ENCODE data around the gene FOLR2.

- TF ChIP-seq TARDBP (IDR thresholded peaks at IDR 0.05) (no peak), LEF1 (IDR thresholded peaks at IDR 0.05; ENCODE audit: borderline replicate concordance) (no peak), CTBP1 (IDR thresholded peaks at IDR 0.05; ENCODE audit: borderline replicate concordance) (no peak), FOXA1 (IDR thresholded peaks at IDR 0.05) (no peak), SP1 (IDR thresholded peaks at IDR 0.05) (no peak), FOXK2 (IDR thresholded peaks at IDR 0.05) (no peak), FOXM1 (IDR thresholded peaks at IDR 0.05; ENCODE audit: borderline replicate concordance) (no peak), BHLHE40 (IDR thresholded peaks at IDR 0.05; ENCODE audit: borderline replicate concordance) (no peak), SUZ12 (IDR thresholded peaks at IDR 0.05) (no peak), HDGF (IDR thresholded peaks at IDR 0.05; ENCODE audit: borderline replicate concordance) (no peak)
Observed at GRCh38 chr11:72237112-72237931, 20.7 kb downstream of the FOLR2 start.

Data from HEK293T (cell line).